Stimulated activated naive CD4-positive, alpha-beta T cell (primary cell): ENCODE data around the gene MTERF2.

Experiments
- DNase-seq, 6 experiments: peaks; one replicate each; lab custom pipeline; 2025; lab: John Stamatoyannopoulos, UW

Gene MTERF2

GRCh38 chr12:106953352-106954250, 33.3 kb downstream of the MTERF2 start:
- DNase-seq = no peak

GRCh38 chr12:106950591-106950990, 36.4 kb downstream of the MTERF2 start:
- DNase-seq = no peak

- DNase-seq = no peak
Measured at GRCh38 chr12:106947461-106947860, 39.5 kb downstream of the MTERF2 start.

- DNase-seq = no peak
Measured at GRCh38 chr12:106945261-106945851, 41.6 kb downstream of the MTERF2 start.

DNA sequence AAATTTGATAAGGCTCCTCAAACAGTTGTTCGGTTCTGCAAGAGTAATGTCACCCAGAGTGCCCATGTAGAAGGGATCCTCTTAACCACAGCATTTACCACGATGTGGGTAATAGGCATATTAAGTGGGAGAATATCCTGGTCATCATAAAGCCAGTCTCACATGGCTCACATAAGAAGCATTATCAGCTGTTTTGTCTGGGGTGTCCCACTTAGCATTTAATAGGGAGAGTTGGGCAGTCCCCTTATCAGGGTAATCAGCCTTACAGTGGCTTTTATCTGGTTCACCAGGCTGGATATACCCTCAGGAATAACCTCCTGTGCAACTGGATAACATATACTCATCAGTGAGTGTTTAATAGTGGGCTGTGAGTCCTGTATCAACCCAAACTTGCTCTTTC, 44.2 kb downstream of the MTERF2 start:
- DNase-seq = no peak

GRCh38 chr12:106941481-106942156, 45.3 kb downstream of the MTERF2 start:
- no peak for DNase-seq

DNA sequence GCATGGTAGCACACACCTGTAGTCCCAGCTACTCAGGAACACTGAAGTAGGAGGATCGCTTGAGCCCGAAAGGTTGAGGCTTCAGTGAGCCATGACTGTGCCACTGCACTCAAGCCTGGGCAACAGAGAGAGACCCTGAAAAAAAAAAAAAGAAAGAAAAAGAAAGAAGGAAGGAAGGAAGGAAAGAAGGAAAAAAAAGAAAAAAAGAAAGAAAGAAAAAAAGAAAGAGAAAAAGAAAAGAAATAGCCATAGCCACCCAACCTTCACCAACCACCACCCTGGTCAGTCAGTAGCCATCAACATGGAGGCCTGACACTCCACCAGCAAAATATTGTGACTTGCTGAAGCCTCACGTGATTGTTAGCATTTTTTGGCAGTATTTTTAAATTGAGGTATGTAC, 52.7 kb downstream of the MTERF2 start:
- DNase-seq = no peak
